Keratinocyte (primary cell): ENCODE measurements around the gene HOXD4. TPM values are rescaled to one million over a fixed set of nuclear protein-coding genes. Genes with fewer than 3 reads are reported as not detected.

Experiments
- DNase-seq: peaks from one replicate; pipeline ENCODE4 v3.0.0-alpha.2; 2011; ENCODE audit warnings: low read depth, missing footprints, low spot score
- FAIRE-seq: peaks from 2 replicates; lab custom pipeline; 2011; peaks lifted over from hg19 to GRCh38; lab: Jason Lieb, UNC
- H2AFZ ChIP-seq: 2 replicates; pipeline ENCODE4 v1.6.0; 2012; ENCODE audit warnings: low read length, control low read depth, inconsistent platforms; ENCODE audit not compliant: control insufficient read depth
- H3K27ac ChIP-seq: 2 replicates; pipeline ENCODE4 v1.5.1; 2011; ENCODE audit warnings: low read length; ENCODE audit not compliant: control insufficient read depth, insufficient read depth
- H3K27me3 ChIP-seq: 3 replicates; pipeline ENCODE4 v1.6.0; 2011; ENCODE audit warnings: low read length; ENCODE audit not compliant: control insufficient read depth, insufficient read depth; ENCODE audit errors: extremely low read depth
- H3K36me3 ChIP-seq, 2 experiments: 2 replicates in 1 of 2; 3 replicates in 1 of 2; pipeline ENCODE4 v1.5.1; 2011; ENCODE audit warnings: low read length in 2 of 2, mild to moderate bottlenecking in 1 of 2; ENCODE audit not compliant: control insufficient read depth in 2 of 2, insufficient read depth in 2 of 2; ENCODE audit errors: extremely low read depth in 1 of 2
- H3K4me1 ChIP-seq: 3 replicates; pipeline ENCODE4 v1.5.1; 2011; ENCODE audit warnings: low read length; ENCODE audit not compliant: control insufficient read depth, insufficient read depth; ENCODE audit errors: extremely low read depth
- H3K4me2 ChIP-seq: 3 replicates; pipeline ENCODE4 v1.6.0; 2011; ENCODE audit warnings: low read depth, low read length; ENCODE audit not compliant: control insufficient read depth, insufficient read depth; ENCODE audit errors: extremely low read depth
- H3K4me3 ChIP-seq, 3 experiments: fragments of 200-600 bp in 1 of 3; sonication (generic) in 1 of 3; 2 replicates in 2 of 3; 3 replicates in 1 of 3; pipeline ENCODE4 v1.5.1; 2011 to 2016; ENCODE audit warnings: low read length in 3 of 3, mild to moderate bottlenecking in 3 of 3, control low read depth in 2 of 3, inconsistent platforms in 1 of 3, low read depth in 1 of 3, mixed read lengths in 1 of 3, mixed run types in 1 of 3, moderate library complexity in 1 of 3; ENCODE audit not compliant: control insufficient read depth in 2 of 3, insufficient read depth in 2 of 3; ENCODE audit errors: extremely low read depth in 1 of 3
- H3K79me2 ChIP-seq: 2 replicates; pipeline ENCODE4 v1.6.0; 2012; ENCODE audit warnings: low read length; ENCODE audit not compliant: control insufficient read depth, insufficient read depth
- H3K9ac ChIP-seq: 3 replicates; pipeline ENCODE4 v1.6.0; 2011; ENCODE audit warnings: low read length; ENCODE audit not compliant: control insufficient read depth, insufficient read depth; ENCODE audit errors: extremely low read depth
- H3K9me1 ChIP-seq: 3 replicates; pipeline ENCODE4 v1.6.0; 2011; ENCODE audit warnings: low read length; ENCODE audit not compliant: control insufficient read depth, insufficient read depth; ENCODE audit errors: extremely low read depth
- H3K9me3 ChIP-seq: 2 replicates; pipeline ENCODE4 v1.5.1; 2012; ENCODE audit warnings: low read depth, low read length; ENCODE audit not compliant: control insufficient read depth
- H4K20me1 ChIP-seq: 3 replicates; pipeline ENCODE4 v1.6.0; 2011; ENCODE audit warnings: low read length; ENCODE audit not compliant: control insufficient read depth, insufficient read depth; ENCODE audit errors: extremely low read depth
- EZH2 ChIP-seq: IDR thresholded peaks from one replicate; pipeline ENCODE4 v1.6.1; 2012; ENCODE audit warnings: inconsistent platforms, mild to moderate bottlenecking, low read length, moderate library complexity
- dilution Hi-C: fragments of 300-500 bp; cut with MboI; formaldehyde crosslinking; loops from one replicate; pipeline ENCODE4 v1.7.0; 2020; ENCODE audit warnings: low sequenced_read_pairs; ENCODE audit not compliant: extremely low pct_ligation_motif_present
- polyA plus RNA-seq, 5 experiments: library from polyadenylated mRNA; depleted of rRNA in 3 of 5; stranded (reverse) in 3 of 5; stranded (forward) in 1 of 5; unstranded in 1 of 5; fragments of >200 nt; gene quantifications; 1 replicate in 1 of 5; 2 replicates in 3 of 5; 3 replicates in 1 of 5; pipeline versions ENCODE4 v1.2.1 to v1.2.3, GENCODE V29; 2011 to 2012; ENCODE audit warnings: missing spikeins in 2 of 5, low read depth in 1 of 5, low replicate concordance in 1 of 5
- TF ChIP-seq, protein P1 (sequence below), 3 experiments: IDR thresholded peaks in 1 of 3; conservative IDR thresholded peaks in 1 of 3; optimal IDR thresholded peaks in 1 of 3; 2 replicates in 2 of 3; 3 replicates in 1 of 3; pipeline versions ENCODE3 to v1.5.1; 2011; ENCODE audit warnings: low read length in 3 of 3, mild to moderate bottlenecking in 3 of 3, moderate library complexity in 2 of 3, control low read depth in 1 of 3, inconsistent platforms in 1 of 3; ENCODE audit not compliant: insufficient read depth in 2 of 3; ENCODE audit errors: extremely low read depth in 1 of 3

The HOXD4 gene
- polyA plus RNA-seq, 1 donor (not counting 4 experiments of a cell fraction or from before 2014, with no cell fraction given) = not detected

DNA sequence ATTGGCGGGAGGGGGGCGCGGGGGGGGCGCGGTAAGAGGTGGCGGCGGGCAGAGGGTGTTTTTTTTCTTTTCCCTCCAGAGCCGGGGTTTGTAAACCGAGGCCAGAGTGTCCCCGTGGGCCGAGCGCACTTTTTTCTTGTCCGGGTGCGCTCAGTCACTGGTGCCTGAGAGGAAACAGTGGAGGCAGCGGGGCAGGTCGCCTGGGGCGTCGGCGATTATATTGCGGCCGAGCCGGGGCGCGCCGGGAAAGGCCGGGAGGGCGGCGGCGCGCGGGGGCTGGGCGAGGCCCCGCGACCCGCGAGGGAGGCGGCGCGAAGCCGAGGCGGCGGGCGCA is 21.6 kb upstream of the HOXD4 start:
- no peaks in the 10 kb centered on the region for H3K36me3 ChIP-seq
- no peak for DNase-seq
- peak overlapping the region; percentile 46 for H3K4me2 ChIP-seq
- peaks cover 93% of the 10 kb centered on the region for H3K27me3 ChIP-seq
- no peak overlapping the region for H2AFZ ChIP-seq
- no peaks in the 10 kb centered on the region for H3K79me2 ChIP-seq
- dilution Hi-C loops = no loop called here
- H3K9me3 ChIP-seq = no peaks in the 10 kb centered on the region
- TF ChIP-seq EZH2 = no peak
- TF ChIP-seq, protein P1, sequence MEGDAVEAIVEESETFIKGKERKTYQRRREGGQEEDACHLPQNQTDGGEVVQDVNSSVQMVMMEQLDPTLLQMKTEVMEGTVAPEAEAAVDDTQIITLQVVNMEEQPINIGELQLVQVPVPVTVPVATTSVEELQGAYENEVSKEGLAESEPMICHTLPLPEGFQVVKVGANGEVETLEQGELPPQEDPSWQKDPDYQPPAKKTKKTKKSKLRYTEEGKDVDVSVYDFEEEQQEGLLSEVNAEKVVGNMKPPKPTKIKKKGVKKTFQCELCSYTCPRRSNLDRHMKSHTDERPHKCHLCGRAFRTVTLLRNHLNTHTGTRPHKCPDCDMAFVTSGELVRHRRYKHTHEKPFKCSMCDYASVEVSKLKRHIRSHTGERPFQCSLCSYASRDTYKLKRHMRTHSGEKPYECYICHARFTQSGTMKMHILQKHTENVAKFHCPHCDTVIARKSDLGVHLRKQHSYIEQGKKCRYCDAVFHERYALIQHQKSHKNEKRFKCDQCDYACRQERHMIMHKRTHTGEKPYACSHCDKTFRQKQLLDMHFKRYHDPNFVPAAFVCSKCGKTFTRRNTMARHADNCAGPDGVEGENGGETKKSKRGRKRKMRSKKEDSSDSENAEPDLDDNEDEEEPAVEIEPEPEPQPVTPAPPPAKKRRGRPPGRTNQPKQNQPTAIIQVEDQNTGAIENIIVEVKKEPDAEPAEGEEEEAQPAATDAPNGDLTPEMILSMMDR (optimal IDR thresholded peaks at IDR 0.05 in 1 of 3, IDR thresholded peaks at IDR 0.05 in 1 of 3, conservative IDR thresholded peaks at IDR 0.05 in 1 of 3; ENCODE audit: extremely low read depth in 1 of 3, insufficient read depth in 2 of 3, low read length in 3 of 3) = no peak
- peak overlapping the region in 1 of 3 experiments; percentile 27 for H3K4me3 ChIP-seq
- no peak overlapping the region for H3K27ac ChIP-seq
- no peaks in the 10 kb centered on the region for H3K9me1 ChIP-seq
- H3K4me1 ChIP-seq = no peaks in the 10 kb centered on the region
- FAIRE-seq = no peak
- no peak overlapping the region for H3K9ac ChIP-seq
- H4K20me1 ChIP-seq = no peaks in the 10 kb centered on the region

DNA sequence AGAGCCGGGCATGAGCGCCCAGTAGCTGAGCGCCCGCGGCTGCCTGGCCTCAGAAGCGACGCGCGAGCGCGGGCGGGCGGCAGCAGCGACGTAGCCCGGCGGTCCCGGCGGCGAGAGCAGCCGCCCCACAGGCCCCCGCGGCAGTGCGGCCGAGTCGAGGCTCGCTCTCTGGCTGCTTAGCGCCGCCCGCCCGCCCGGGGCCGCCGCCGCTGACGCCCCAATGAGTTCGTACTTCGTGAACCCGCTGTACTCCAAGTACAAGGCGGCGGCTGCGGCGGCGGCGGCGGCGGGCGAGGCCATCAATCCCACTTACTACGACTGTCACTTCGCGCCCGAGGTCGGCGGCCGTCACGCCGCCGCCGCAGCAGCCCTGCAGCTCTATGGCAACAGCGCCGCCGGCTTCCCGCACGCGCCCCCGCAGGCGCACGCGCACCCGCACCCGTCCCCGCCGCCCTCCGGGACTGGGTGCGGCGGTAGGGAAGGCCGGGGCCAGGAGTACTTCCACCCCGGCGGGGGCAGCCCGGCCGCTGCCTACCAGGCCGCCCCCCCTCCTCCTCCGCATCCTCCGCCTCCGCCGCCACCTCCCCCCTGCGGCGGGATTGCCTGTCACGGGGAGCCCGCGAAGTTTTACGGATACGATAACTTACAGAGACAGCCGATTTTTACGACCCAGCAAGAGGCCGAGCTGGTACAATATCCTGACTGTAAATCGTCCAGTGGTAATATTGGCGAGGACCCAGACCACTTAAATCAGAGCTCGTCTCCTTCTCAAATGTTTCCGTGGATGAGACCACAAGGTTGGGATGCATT is 21.0 kb upstream of the HOXD4 start:
- Histone ChIP-seq H3K4me1 (no peaks in the 10 kb centered on the region), H2AFZ (no peak overlapping the region), H3K9ac (no peak overlapping the region), H4K20me1 (no peaks in the 10 kb centered on the region), H3K9me3 (no peaks in the 10 kb centered on the region), H3K79me2 (no peaks in the 10 kb centered on the region), H3K4me3 (peak overlapping the region in 2 of 3 experiments; percentile 6 to 23), H3K27me3 (peaks cover 93% of the 10 kb centered on the region), H3K36me3 (no peaks in the 10 kb centered on the region), H3K9me1 (no peaks in the 10 kb centered on the region), H3K4me2 (peak overlapping the region; percentile 46), H3K27ac (no peak overlapping the region)
- FAIRE-seq (no peak), DNase-seq (no peak)
- TF ChIP-seq, protein P1 (optimal IDR thresholded peaks at IDR 0.05 in 1 of 3, IDR thresholded peaks at IDR 0.05 in 1 of 3, conservative IDR thresholded peaks at IDR 0.05 in 1 of 3; ENCODE audit: extremely low read depth in 1 of 3, insufficient read depth in 2 of 3, low read length in 3 of 3) = no peak
- peak; percentile 94 for TF ChIP-seq EZH2
- dilution Hi-C loops = no loop called here
